Transverse colon (tissue), 4 donors: ENCODE results near the gene TFEB. TPM values are rescaled to one million over a fixed set of nuclear protein-coding genes. Genes with fewer than 3 reads are reported as not detected.

Source experiments
- DNase-seq: peaks from one replicate; pipeline ENCODE4 v3.0.0-alpha.2; 2019
- H3K27ac ChIP-seq, 4 donors: fragments of 200-600 bp; sonication (generic); 2 replicates each; pipeline ENCODE4 v1.5.1; 2016 to 2018; ENCODE audit warnings: inconsistent platforms in 4 of 4
- H3K27me3 ChIP-seq: fragments of 200-600 bp; sonication (generic); 2 replicates; pipeline ENCODE4 v1.5.1; 2017; ENCODE audit warnings: inconsistent platforms
- H3K36me3 ChIP-seq, 4 donors: fragments of 200-600 bp; sonication (generic); 2 replicates each; pipeline ENCODE4 v1.5.1; 2017 to 2019; ENCODE audit warnings: inconsistent platforms in 4 of 4
- H3K4me1 ChIP-seq, 4 donors: fragments of 200-600 bp; sonication (generic); 2 replicates each; pipeline ENCODE4 v1.5.1; 2017 to 2020; ENCODE audit warnings: inconsistent platforms in 4 of 4
- H3K4me3 ChIP-seq, 4 donors: fragments of 200-600 bp; sonication (generic); 1 replicate in 1 of 4; 2 replicates in 3 of 4; pipeline versions ENCODE4 v1.5.1 to v1.6.1; 2017 to 2019; ENCODE audit warnings: inconsistent platforms in 4 of 4
- H3K9me3 ChIP-seq, 2 donors: fragments of 200-600 bp; sonication (generic); 2 replicates each; pipeline ENCODE4 v1.5.1; 2017 to 2019; ENCODE audit warnings: inconsistent platforms in 2 of 2
- EP300 ChIP-seq: sonication (generic); formaldehyde crosslinking; IDR thresholded peaks from one replicate; pipeline ENCODE4 v1.6.1; 2017; ENCODE audit warnings: antibody characterized with exemption, low read depth
- POLR2A ChIP-seq: fragments of 450-650 bp; IDR thresholded peaks from one replicate; pipeline ENCODE4 v1.6.1; 2016; ENCODE audit warnings: antibody characterized with exemption, mild to moderate bottlenecking, moderate library complexity
- POLR2AphosphoS5 ChIP-seq, 3 donors: sonication (generic); formaldehyde crosslinking; IDR thresholded peaks; one replicate each; pipeline ENCODE4 v1.6.1; 2016; ENCODE audit warnings: antibody characterized with exemption in 3 of 3
- WGBS, 2 donors: methylation state at CpG; one replicate each; pipeline ENCODE4 v1.1.5; 2018; ENCODE audit warnings: low coverage in 1 of 2; 5-methylcytosine and 5-hydroxymethylcytosine counted together
- in situ Hi-C, 4 donors: fragments of 200-750 bp; cut with MboI; loops; one replicate each; pipeline versions ENCODE4 v1.15.0 to v1.15.1; 2017; ENCODE audit warnings: low sequenced_read_pairs in 3 of 4, low pct_ligation_motif_present in 1 of 4, low pct_unique_long_range_greater_than_20kb in 1 of 4
- intact Hi-C: fragments of 100-400 bp; cut with DNase I; formaldehyde crosslinking; loops from one replicate; pipeline ENCODE4 v1.15.1; 2023; ENCODE audit warnings: low total_unique reads
- total RNA-seq, 4 donors: library from RNA; depleted of rRNA; stranded (reverse); fragments of >200 nt; gene quantifications; one replicate each; pipeline ENCODE4 v1.1.0, GENCODE V29; 2016
- TF ChIP-seq, protein P1 (sequence below), 5 experiments: fragments of 200-600 bp in 3 of 5; fragments of 450-650 bp in 2 of 5; sonication (generic) in 3 of 5; IDR thresholded peaks; 1 replicate in 2 of 5; 2 replicates in 3 of 5; pipeline ENCODE4 v1.5.1; 2016 to 2017; ENCODE audit warnings: antibody characterized with exemption in 5 of 5, inconsistent platforms in 3 of 5, mild to moderate bottlenecking in 2 of 5, moderate library complexity in 1 of 5

Gene TFEB
- total RNA-seq, 4 donors from 2014 or later, result 30.4 to 47.1 (median 38.1) TPM

DNA sequence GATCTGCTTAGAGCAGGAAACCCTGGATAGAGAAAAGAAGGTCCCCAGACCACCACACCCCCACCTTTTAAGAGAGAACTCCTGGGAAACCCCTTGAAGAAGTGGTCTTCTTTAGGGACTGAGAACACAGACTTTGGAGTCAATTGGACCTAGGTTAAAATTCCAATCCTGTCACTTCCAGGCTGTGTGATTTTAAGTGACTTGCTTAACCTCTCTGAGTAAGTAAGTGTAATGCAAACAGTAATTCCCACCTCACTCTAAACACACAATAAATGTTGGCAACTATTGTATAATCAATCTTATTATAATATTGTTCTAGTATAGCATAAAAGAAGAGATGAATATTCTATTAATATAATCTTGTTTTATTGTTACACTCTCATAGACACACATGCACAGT, 3.3 kb downstream of the TFEB start:
- Histone ChIP-seq H3K27me3 (no peaks in the 10 kb centered on the region), H3K4me1 (peaks cover 43 to 69% (median 57%) of the 10 kb centered on the region in 4 donors), H3K36me3 (no peaks in the 10 kb centered on the region), H3K27ac (peak overlapping the region in 2 of 4 donors; percentile 20 to 98), H3K9me3 (no peaks in the 10 kb centered on the region), H3K4me3 (peak overlapping the region in 1 of 4 donors; percentile 5)
- TF ChIP-seq POLR2AphosphoS5 (IDR thresholded peaks at IDR 0.05) (no peak), POLR2A (no peak), EP300 (no peak)
- TF ChIP-seq, protein P1, sequence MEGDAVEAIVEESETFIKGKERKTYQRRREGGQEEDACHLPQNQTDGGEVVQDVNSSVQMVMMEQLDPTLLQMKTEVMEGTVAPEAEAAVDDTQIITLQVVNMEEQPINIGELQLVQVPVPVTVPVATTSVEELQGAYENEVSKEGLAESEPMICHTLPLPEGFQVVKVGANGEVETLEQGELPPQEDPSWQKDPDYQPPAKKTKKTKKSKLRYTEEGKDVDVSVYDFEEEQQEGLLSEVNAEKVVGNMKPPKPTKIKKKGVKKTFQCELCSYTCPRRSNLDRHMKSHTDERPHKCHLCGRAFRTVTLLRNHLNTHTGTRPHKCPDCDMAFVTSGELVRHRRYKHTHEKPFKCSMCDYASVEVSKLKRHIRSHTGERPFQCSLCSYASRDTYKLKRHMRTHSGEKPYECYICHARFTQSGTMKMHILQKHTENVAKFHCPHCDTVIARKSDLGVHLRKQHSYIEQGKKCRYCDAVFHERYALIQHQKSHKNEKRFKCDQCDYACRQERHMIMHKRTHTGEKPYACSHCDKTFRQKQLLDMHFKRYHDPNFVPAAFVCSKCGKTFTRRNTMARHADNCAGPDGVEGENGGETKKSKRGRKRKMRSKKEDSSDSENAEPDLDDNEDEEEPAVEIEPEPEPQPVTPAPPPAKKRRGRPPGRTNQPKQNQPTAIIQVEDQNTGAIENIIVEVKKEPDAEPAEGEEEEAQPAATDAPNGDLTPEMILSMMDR (IDR thresholded peaks at IDR 0.05), result no peak
- no peak for DNase-seq
- in situ Hi-C loops (no loop called here), intact Hi-C loops (no loop called here)

DNA sequence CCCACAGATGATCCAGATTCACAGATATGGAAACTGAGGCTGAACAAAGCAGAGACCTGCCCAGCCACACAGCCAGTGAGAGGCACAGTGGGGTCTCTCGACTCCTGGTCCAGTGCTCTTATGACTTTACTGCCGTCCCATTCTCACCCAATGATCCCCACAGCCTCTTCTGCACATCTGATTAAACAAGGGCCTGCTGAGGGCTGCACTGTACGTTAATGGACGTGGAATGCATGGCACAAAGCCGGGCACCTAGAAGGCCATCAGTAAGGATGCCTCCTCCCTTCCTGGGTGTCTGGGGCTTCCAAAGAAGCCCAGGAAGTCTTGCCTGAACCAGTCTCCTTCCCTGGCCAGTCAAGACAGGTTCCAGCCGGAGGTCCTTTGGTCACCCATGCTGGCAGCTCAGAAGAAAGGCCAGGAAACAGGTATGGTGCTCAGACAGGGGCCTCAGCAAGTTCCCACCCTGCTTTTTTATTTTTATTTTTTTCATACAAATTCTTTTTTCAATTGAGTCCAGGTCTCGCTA, 3.8 kb downstream of the TFEB start:
- H3K36me3 ChIP-seq, result no peaks in the 10 kb centered on the region
- H3K4me3 ChIP-seq, result peak overlapping the region in 1 of 4 donors; percentile 5
- no peaks in the 10 kb centered on the region for H3K27me3 ChIP-seq
- intact Hi-C loops (no loop called here), in situ Hi-C loops (no loop called here)
- no peak for DNase-seq
- H3K27ac ChIP-seq, result peak overlapping the region in 2 of 4 donors; percentile 20 to 98
- TF ChIP-seq, protein P1 (IDR thresholded peaks at IDR 0.05), result no peak
- TF ChIP-seq EP300 (no peak), POLR2AphosphoS5 (IDR thresholded peaks at IDR 0.05) (no peak), POLR2A (no peak)
- 82 to 85% methylated on average over 2 to 7 of the region's 7 CpGs for whole genome bisulfite sequencing, 2 donors
- peaks cover 43 to 69% (median 57%) of the 10 kb centered on the region in 4 donors for H3K4me1 ChIP-seq
- H3K9me3 ChIP-seq, result no peaks in the 10 kb centered on the region

GRCh38 chr6:41730531-41731436, 4.6 kb downstream of the TFEB start:
- WGBS, 2 donors, result 68% methylated on average over 9 of the region's 9 CpGs; no CpG with 5 or more reads in 1 of the 2 donors
- peaks cover 42 to 64% (median 53%) of the 10 kb centered on the region in 4 donors for H3K4me1 ChIP-seq

GRCh38 chr6:41729624-41730023, 5.8 kb downstream of the TFEB start:
- TF ChIP-seq EP300, result no peak
- TF ChIP-seq, protein P1 (IDR thresholded peaks at IDR 0.05), result no peak
- TF ChIP-seq POLR2A, result no peak
- TF ChIP-seq POLR2AphosphoS5 (IDR thresholded peaks at IDR 0.05), result no peak
- H3K36me3 ChIP-seq, result no peaks in the 10 kb centered on the region
- intact Hi-C loops (no loop called here), in situ Hi-C loops (no loop called here)
- no peak for DNase-seq
- peaks cover 44 to 68% (median 54%) of the 10 kb centered on the region in 4 donors for H3K4me1 ChIP-seq
- no peaks in the 10 kb centered on the region for H3K9me3 ChIP-seq
- 86 to 92% methylated on average over 4 to 7 of the region's 7 CpGs for WGBS, 2 donors
- peak overlapping the region in 1 of 4 donors; percentile 30 for H3K27ac ChIP-seq
- no peaks in the 10 kb centered on the region for H3K27me3 ChIP-seq
- H3K4me3 ChIP-seq, result no peak overlapping the region

More at GRCh38 chr6:41730531-41731436, 4.6 kb downstream of the TFEB start:
- intact Hi-C loops, result no loop called here
- TF ChIP-seq EP300 (no peak), POLR2A (no peak), POLR2AphosphoS5 (IDR thresholded peaks at IDR 0.05) (no peak)
- TF ChIP-seq, protein P1 (IDR thresholded peaks at IDR 0.05), result no peak
- no peak for DNase-seq
- peak overlapping the region in 1 of 4 donors; percentile 0 for H3K27ac ChIP-seq
- no peak overlapping the region for H3K4me3 ChIP-seq
- no peaks in the 10 kb centered on the region for H3K36me3 ChIP-seq
- in situ Hi-C loops, result no loop called here
- H3K9me3 ChIP-seq, result no peaks in the 10 kb centered on the region
- no peaks in the 10 kb centered on the region for H3K27me3 ChIP-seq
